Tibial nerve (tissue), 3 donors: ENCODE data around the gene KRTAP10-3.
"Not testable (repeated sequence)": the region's sequence is repeated elsewhere in the genome, so short reads cannot be mapped to it uniquely, and the experiment has no call there.

Experiments used
- CTCF ChIP-seq, 5 experiments: fragments of 200-600 bp in 3 of 5; fragments of 450-650 bp in 2 of 5; sonication (generic) in 3 of 5; IDR thresholded peaks; one replicate each; pipeline ENCODE4 v1.5.1; 2016 to 2019; ENCODE audit warnings: antibody characterized with exemption in 5 of 5, mild to moderate bottlenecking in 3 of 5, moderate library complexity in 2 of 5
- POLR2A ChIP-seq, 2 donors: fragments of 450-650 bp; IDR thresholded peaks; one replicate each; pipeline ENCODE4 v1.6.1; 2017; ENCODE audit warnings: antibody characterized with exemption in 2 of 2, mild to moderate bottlenecking in 2 of 2, moderate library complexity in 2 of 2

- not testable (repeated sequence) for TF ChIP-seq CTCF, POLR2A (IDR thresholded peaks at IDR 0.05)
Observed at GRCh38 chr21:44573630-44574456, 15.2 kb upstream of the KRTAP10-3 start, which contains the start of gene KRTAP10-4.
